Stimulated activated CD4-positive, alpha-beta T cell treated with anti-CD3 and anti-CD28 coated beads, Interleukin-1b, Interleukin-23, amount 100 ng/mL, for 48 hours (primary cell): ENCODE measurements around the gene SLA2.

ENCODE experiments used
- DNase-seq: peaks from one replicate; pipeline ENCODE4 v3.0.0-alpha.2; 2020

The SLA2 gene

GRCh38 chr20:36606158-36607066 is 39.6 kb downstream of the SLA2 start:
- DNase-seq, result no peak

GRCh38 chr20:36605399-36606157 is 40.4 kb downstream of the SLA2 start, which contains the start of gene RAB5IF:
Gene RAB5IF, plus strand, starts transcription at chr20:36605779. Its CDS starts 173 bp downstream, at chr20:36605952.
- DNase-seq, result peak; percentile 99

- DNase-seq, result peak; percentile 60
Observed at GRCh38 chr20:36604952-36605398, 41.0 kb downstream of the SLA2 start.

DNA sequence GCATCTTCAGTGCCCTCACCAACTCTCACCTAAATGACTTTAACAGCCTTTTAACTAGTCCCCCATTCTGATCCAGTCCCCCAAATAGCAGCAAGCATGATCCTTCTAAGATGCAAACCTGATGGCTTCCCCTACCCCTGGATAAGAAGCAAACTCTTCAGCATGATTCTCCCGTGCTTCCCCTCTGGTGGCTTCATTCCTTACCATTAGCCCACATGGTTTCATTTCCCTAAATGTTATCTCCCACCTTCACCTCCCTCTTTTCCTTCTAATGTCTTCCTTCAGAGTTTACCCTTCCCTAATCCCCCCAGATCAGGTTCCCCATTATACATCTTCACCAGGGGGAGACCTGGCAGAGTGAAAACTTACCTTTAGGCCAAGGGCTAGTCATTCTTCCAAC is 44.5 kb downstream of the SLA2 start:
- no peak for DNase-seq

DNA sequence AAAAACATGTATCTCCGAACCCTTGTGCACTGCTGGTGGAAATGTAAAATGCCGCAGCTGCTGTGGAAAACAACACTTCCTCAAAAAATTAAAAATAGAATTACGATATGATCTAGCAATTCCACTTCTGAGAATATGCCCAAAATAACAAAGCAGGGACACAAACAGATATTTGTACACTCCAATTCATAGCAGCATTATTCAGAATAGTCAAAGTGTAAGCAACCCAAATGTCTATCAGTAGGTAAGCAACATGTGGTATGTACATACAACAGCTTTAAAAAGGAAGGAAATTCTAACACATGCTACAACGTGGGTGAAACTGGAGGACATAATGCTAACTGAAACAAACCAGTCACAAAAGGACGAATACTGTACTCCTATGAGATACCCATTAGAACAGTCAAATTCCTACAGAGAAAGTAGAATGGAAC is 46.1 kb downstream of the SLA2 start:
- DNase-seq, result no peak

GRCh38 chr20:36593347-36593929 is 52.6 kb downstream of the SLA2 start:
- DNase-seq, result no peak

DNA sequence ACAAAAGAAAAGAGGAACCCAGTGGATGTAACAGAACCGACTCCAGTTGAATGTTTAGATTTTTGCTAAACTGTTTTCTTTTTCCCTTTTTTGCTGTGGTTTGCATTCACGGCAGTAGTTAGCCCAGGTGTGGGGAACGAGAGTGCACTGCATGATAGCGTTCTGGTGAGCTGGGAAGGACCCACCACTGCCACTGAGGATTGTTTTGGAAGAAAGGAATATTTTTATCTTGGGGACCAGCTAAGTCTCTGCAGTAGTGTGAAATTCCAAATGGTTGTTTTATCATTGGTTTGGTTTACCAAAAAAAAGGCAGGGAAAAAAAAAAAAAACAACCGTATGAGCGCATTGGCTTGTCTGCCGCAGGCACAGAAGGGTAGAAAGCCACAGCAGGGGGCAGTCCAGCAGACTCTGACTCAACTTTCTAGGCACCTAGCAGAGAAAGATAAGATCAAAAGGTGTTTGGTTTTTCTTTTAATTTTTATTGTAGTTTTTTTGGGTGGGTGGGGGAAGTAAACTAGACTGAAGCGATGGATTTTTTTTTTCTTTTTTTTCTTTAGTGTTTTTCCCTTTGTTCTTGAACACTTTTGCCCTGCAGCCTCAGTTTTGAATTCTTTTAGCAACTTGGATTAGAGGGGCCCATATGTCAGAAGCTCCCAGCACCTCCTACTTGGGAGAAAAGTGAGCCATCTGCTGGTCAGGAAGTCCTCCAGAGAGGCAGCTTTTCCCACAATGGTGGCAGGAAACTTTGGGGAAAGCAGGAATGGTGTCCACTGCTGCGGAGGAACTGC is 53.9 kb downstream of the SLA2 start:
- DNase-seq, result peak; percentile 51

DNA sequence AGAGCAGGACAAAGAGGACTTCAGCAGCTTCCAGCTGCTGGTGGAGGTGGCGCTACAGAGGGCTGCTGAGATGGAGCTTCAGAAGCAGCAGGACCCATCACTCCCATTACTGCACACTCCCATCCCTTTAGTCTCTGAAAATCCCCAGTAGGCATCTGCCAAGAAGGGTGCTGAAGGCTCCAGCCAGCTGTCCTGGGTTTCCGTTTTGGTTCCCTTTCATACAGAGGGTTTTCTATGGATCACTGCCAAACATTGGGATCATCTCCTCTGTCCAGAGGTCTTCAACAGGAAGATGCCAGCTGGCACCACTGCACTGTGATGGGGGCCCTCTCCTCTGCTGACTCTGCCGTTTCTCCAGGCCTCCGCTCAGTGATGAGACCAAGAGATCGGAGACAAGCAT is 54.7 kb downstream of the SLA2 start:
- DNase-seq, result no peak

DNA sequence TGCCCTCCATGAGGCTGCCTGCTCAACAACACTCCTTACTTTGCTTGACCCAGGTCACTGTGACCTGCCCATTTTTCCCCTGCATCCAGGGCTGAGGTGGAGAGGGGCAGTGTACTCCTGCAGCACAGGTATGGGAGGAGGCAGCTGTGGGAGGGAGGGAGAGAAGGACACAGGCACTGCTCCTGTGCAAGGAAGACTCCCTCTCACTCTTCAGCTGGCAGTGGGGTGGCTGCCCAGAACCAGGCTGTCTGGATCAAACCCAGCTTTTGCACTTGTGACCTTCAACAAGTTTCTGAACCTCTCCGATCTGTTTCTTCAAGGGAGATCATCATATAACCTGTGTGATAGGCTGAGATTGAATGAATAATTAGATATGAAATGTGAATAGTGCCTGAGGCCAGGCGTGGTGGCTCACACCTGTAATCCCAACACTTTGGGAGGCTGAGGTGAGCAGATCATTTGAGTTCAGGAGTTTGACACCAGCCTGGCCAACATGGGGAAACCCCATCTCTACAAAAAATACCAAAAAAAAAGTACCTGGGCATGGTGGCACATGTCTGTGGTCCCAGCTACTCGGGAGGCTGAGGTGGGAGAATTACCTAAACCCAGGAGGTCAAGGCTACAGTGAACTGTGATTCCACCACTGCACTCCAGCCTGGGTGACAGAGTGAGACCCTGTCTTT is 58.5 kb downstream of the SLA2 start:
- no peak for DNase-seq

DNA sequence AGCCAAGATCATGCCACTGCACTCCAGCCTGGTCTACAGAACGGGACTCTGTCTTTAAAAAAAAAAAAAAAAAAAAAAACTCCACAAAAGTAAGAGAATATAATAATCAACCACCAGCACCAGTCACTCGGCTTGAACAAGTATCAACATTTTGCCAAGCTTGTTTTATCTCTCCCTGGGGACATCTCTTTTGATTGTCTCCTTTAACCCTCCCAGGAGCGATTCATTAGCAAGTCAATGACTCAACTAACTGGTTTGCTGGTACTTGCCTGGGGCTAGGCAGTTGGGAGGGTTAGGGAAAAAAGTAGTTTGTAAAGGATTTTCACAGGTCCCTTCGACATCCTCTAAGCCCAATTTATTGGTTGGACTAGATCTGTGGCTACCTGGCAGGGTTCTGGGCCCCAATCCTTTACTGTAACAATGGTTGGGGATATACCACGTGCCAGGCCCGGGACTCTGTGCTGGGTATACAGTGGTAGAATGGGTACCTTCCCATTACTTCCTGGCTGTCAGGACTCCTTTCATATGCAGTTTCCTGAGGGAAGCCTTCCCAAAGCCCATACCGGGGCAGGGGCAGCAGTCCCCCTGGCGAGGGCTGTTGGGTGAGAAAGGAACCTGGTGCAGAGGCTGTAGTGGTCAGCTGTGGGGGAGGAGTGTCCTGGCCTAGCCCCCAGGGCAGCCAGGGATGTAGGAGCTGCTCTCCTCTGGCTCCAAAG is 60.4 kb downstream of the SLA2 start:
- no peak for DNase-seq

GRCh38 chr20:36584018-36584481 is 61.9 kb downstream of the SLA2 start:
- no peak for DNase-seq

GRCh38 chr20:36582821-36583220 is 63.2 kb downstream of the SLA2 start:
- DNase-seq, result no peak

DNA sequence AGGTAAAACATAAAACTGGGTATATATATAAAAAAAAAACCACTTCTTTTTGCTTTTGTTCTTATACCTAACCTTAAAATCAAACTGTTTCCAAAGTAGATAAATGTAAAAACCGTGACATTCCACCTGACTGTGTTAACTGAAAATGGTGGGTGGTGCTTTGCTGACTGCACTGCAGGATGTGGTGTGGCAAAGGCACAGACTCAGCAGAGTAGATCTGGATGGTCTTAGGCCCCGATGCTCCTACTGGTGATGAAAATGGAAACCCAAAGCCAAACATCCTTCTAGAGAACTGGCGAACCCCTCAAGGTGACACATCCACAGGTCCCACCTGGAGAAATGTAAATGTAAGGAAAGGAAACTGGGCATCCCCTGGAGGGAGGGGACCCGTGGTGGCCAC is 63.7 kb downstream of the SLA2 start:
- DNase-seq, result peak; percentile 22

DNA sequence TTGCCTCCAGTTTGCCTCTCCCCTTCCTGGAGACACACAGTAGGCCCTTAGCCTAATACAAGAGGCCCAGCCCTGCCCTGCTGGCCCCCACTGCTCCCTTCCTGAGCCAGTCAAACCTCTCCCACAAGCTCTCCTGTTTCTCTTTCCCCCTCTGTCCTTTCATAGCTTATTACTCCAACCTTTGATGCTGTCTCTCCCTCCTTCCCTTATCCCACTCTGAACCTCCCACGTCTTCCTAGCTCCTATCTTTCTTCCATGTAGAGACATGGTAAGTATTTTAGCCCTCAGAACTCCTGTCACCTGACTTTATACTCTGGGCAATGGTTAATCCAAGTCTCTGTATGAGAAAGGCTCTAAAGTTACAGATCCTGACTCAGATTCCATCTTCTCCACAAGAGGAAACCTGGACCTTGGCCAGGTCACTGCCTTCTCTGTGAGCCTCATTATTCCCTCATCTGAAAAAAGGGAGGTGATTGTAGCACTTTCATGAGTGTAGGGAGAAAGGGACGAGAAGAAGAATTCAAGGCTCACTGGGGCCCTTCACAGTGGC is 65.9 kb downstream of the SLA2 start:
- DNase-seq, result no peak

DNA sequence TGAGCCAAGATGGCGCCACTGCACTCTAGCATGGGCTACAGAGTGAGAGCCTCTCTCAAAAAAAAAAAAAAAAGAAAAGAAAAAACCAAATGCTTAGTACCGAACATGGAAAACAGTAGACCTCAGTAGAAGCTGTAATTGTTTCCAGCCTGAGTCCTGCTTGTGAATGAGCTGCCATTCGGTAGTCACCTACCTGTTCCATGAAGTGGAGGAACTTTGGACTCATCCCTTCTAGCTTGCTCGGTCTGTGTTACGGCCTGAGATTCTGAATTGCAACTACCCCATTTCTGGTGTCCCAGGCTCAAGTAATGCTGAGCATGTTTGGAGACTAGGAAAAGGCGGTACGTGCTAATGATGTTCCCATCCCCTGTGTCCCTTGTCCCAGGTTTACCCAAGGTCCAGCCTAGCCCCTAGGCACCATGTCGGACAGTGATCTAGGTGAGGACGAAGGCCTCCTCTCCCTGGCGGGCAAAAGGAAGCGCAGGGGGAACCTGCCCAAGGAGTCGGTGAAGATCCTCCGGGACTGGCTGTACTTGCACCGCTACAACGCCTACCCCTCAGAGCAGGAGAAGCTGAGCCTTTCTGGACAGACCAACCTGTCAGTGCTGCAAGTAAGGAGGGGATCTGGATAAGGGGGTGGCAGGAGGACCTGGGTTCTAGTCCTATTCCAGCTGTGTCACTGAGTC is 67.5 kb downstream of the SLA2 start:
- no peak for DNase-seq

DNA sequence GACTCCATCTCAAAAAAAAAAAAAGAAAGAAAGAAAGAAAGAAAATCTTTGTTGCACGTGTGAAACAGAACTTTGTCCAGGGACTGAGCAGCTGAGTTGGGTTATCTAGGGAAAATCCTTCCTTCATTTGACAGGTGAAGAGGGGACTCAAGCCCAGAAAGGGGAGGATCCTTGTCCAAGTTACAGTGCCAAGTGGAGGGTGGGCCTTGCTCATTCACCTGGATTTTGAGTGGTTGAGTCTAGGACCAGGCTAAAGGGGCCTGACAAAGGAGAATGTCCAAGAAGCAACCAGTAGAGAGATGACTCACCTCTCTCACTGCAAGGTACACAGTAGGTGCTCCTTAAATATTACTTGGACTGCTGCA is 69.9 kb downstream of the SLA2 start:
- no peak for DNase-seq

GRCh38 chr20:36574366-36575135 is 71.4 kb downstream of the SLA2 start:
- peak; percentile 39 for DNase-seq

GRCh38 chr20:36573798-36574365 is 72.1 kb downstream of the SLA2 start:
- no peak for DNase-seq
